OCI-LY3 (cell line): ENCODE data around the gene FCRL4.

Experiments
- H2AFZ ChIP-seq: fragments of 200-600, 300-600 bp; shearing (Covaris generic); 2 replicates; pipeline ENCODE4 v1.6.0; 2014; ENCODE audit warnings: antibody characterized with exemption, low read depth, low read length
- H3K27ac ChIP-seq: fragments of 200-600, 300-600 bp; sonication (generic); 2 replicates; pipeline ENCODE4 v1.5.1; 2014; ENCODE audit warnings: mild to moderate bottlenecking, low read length, moderate library complexity, mixed read lengths
- H3K27me3 ChIP-seq: fragments of 200-600, 300-600 bp; sonication (generic); 2 replicates; pipeline ENCODE4 v1.6.1; 2014; ENCODE audit warnings: low read depth, low read length, mixed read lengths
- H3K36me3 ChIP-seq: fragments of 200-600, 300-600 bp; sonication (generic); replicated peaks from 2 replicates; pipeline ENCODE3; 2014; ENCODE audit warnings: low read depth, low read length, mixed read lengths
- H3K4me1 ChIP-seq: fragments of 300-600, 200-600 bp; sonication (generic); 2 replicates; pipeline ENCODE4 v1.6.1; 2014; ENCODE audit warnings: low read length, mixed read lengths
- H3K4me2 ChIP-seq: fragments of 200-600, 300-600 bp; sonication (generic); 2 replicates; pipeline ENCODE4 v1.6.1; 2014; ENCODE audit warnings: low read length, mixed read lengths
- H3K4me3 ChIP-seq: fragments of 300-600, 200-600 bp; sonication (generic); 2 replicates; pipeline ENCODE4 v1.5.1; 2014; ENCODE audit warnings: antibody characterized with exemption, mild to moderate bottlenecking, low read length, moderate library complexity
- H3K79me2 ChIP-seq: fragments of 300-600, 200-600 bp; shearing (Covaris generic); 2 replicates; pipeline ENCODE4 v1.6.1; 2014; ENCODE audit warnings: mild to moderate bottlenecking, low read length, mixed read lengths
- H3K9ac ChIP-seq: fragments of 300-600, 200-600 bp; shearing (Covaris generic); 2 replicates; pipeline ENCODE4 v1.6.0; 2014; ENCODE audit warnings: mild to moderate bottlenecking, low read length, moderate library complexity
- H3K9me3 ChIP-seq: fragments of 200-600, 300-600 bp; shearing (Covaris generic); 2 replicates; pipeline ENCODE4 v1.6.1; 2014; ENCODE audit warnings: low read length, mixed read lengths; ENCODE audit not compliant: insufficient read depth
- H4K20me1 ChIP-seq: fragments of 200-600, 300-600 bp; sonication (generic); 2 replicates; pipeline ENCODE4 v1.6.1; 2016; ENCODE audit warnings: low read length, mixed read lengths; ENCODE audit not compliant: insufficient read depth
- EZH2phosphoT487 ChIP-seq: fragments of 200-600 bp; shearing (Covaris generic); IDR thresholded peaks from 2 replicates; pipeline ENCODE4 v1.6.1; 2018; ENCODE audit warnings: antibody characterized with exemption, mixed run types, low read depth
- TF ChIP-seq, protein P1 (sequence below): fragments of 200-600, 300-600 bp; sonication (generic); IDR thresholded peaks from 2 replicates; pipeline ENCODE4 v1.5.1; 2014; ENCODE audit warnings: antibody characterized with exemption, low read length, low read depth

The FCRL4 gene

GRCh38 chr1:157628773-157629172 is 30.9 kb upstream of the FCRL4 start:
- H3K27me3 ChIP-seq: peaks cover 89% of the 10 kb centered on the region
- no peaks in the 10 kb centered on the region for H3K9me3 ChIP-seq
- no peaks in the 10 kb centered on the region for H3K36me3 ChIP-seq
- H3K4me1 ChIP-seq: peaks cover 11% of the 10 kb centered on the region
- no peak overlapping the region for H2AFZ ChIP-seq
- peaks cover 12% of the 10 kb centered on the region for H4K20me1 ChIP-seq
- TF ChIP-seq, protein P1, sequence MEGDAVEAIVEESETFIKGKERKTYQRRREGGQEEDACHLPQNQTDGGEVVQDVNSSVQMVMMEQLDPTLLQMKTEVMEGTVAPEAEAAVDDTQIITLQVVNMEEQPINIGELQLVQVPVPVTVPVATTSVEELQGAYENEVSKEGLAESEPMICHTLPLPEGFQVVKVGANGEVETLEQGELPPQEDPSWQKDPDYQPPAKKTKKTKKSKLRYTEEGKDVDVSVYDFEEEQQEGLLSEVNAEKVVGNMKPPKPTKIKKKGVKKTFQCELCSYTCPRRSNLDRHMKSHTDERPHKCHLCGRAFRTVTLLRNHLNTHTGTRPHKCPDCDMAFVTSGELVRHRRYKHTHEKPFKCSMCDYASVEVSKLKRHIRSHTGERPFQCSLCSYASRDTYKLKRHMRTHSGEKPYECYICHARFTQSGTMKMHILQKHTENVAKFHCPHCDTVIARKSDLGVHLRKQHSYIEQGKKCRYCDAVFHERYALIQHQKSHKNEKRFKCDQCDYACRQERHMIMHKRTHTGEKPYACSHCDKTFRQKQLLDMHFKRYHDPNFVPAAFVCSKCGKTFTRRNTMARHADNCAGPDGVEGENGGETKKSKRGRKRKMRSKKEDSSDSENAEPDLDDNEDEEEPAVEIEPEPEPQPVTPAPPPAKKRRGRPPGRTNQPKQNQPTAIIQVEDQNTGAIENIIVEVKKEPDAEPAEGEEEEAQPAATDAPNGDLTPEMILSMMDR: no peak
- no peak for TF ChIP-seq EZH2phosphoT487
- no peak overlapping the region for H3K27ac ChIP-seq
- H3K9ac ChIP-seq: no peak overlapping the region
- no peak overlapping the region for H3K4me2 ChIP-seq
- H3K79me2 ChIP-seq: no peaks in the 10 kb centered on the region
- no peak overlapping the region for H3K4me3 ChIP-seq

DNA sequence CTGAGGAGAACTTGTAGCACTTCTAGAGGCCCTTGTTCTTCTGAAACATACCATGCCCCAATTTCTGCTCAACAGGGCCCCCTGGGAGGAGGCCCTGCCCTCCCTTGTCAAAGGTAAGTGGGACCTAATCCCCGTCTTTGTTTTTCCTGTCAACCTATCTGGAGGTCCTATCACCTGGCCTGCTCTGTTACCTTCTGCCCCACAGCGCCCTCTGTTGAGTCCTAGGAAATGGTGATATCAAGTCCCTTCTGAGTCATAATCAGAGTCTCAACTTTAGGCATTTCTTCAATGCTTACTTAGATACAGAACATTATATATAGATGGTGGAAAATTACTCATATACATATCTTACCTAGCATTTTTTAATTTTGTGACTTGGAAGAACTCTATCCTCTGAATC is 28.2 kb upstream of the FCRL4 start:
- Histone ChIP-seq H3K4me2 (no peak overlapping the region), H3K9me3 (no peaks in the 10 kb centered on the region), H3K27me3 (peaks cover 90% of the 10 kb centered on the region), H2AFZ (no peak overlapping the region), H4K20me1 (peaks cover 12% of the 10 kb centered on the region), H3K4me3 (no peak overlapping the region), H3K36me3 (no peaks in the 10 kb centered on the region), H3K4me1 (peaks cover 6% of the 10 kb centered on the region), H3K79me2 (no peaks in the 10 kb centered on the region), H3K9ac (no peak overlapping the region), H3K27ac (no peak overlapping the region)
- no peak for TF ChIP-seq EZH2phosphoT487
- TF ChIP-seq, protein P1: peak; percentile 93

- H3K27ac ChIP-seq: no peak overlapping the region
- H3K36me3 ChIP-seq: no peaks in the 10 kb centered on the region
- 0 out of 2 replicates have a peak, but pooled peaks cover 3% of the 10 kb centered on the region for H3K4me1 ChIP-seq
- peaks cover 90% of the 10 kb centered on the region for H3K27me3 ChIP-seq
- H3K79me2 ChIP-seq: no peaks in the 10 kb centered on the region
- H4K20me1 ChIP-seq: peaks cover 12% of the 10 kb centered on the region
- no peak overlapping the region for H3K4me3 ChIP-seq
- H3K4me2 ChIP-seq: no peak overlapping the region
- TF ChIP-seq, protein P1: no peak
- TF ChIP-seq EZH2phosphoT487: no peak
- H3K9me3 ChIP-seq: no peaks in the 10 kb centered on the region
- H3K9ac ChIP-seq: no peak overlapping the region
- no peak overlapping the region for H2AFZ ChIP-seq
Observed at GRCh38 chr1:157624471-157624870, 26.6 kb upstream of the FCRL4 start.

DNA sequence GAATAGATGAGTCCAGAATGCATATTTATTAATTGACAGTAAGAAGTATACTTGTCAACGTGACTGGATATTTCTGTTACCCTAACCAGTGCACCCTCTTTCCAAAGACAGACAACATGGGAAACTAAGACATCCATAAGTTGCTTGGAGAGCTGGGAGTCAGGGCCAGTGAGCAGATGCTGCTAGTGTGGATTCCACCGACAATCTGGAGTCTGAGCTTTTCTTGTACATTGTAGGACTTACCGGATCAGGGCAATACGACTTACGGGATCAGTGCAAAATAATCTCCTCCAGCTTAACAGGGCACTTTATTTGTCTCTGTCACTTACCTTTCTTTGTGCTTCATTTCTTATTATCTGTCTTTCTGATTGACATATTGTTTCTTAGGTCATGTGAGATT is 24.6 kb upstream of the FCRL4 start:
- Histone ChIP-seq H3K27ac (no peak overlapping the region), H3K36me3 (no peaks in the 10 kb centered on the region)
- TF ChIP-seq EZH2phosphoT487: no peak
- TF ChIP-seq, protein P1: no peak

More for the DNA sequence above, 24.6 kb upstream of the FCRL4 start:
- H4K20me1 ChIP-seq: peaks cover 12% of the 10 kb centered on the region
- H3K4me1 ChIP-seq: 0 out of 2 replicates have a peak, but pooled peaks cover 3% of the 10 kb centered on the region
- no peak overlapping the region for H3K9ac ChIP-seq
- no peak overlapping the region for H3K4me3 ChIP-seq
- no peak overlapping the region for H2AFZ ChIP-seq
- H3K4me2 ChIP-seq: no peak overlapping the region
- no peaks in the 10 kb centered on the region for H3K79me2 ChIP-seq
- peaks cover 91% of the 10 kb centered on the region for H3K27me3 ChIP-seq
- H3K9me3 ChIP-seq: no peaks in the 10 kb centered on the region
